ENCODE results near the gene F2RL3.

GRCh38 chr19:16919496-16919895, 30.7 kb downstream of the F2RL3 start:
- TF ChIP-seq CTCF (IDR thresholded peaks at IDR 0.05) (no peak), POLR2A (IDR thresholded peaks at IDR 0.05) (no peak), POLR2AphosphoS5 (IDR thresholded peaks at IDR 0.05) (no peak)

All from sigmoid colon (tissue), 4 donors.